NOMO-1 (cell line): Measurements from ENCODE around the gene DAND5.
"Not testable (repeated sequence)": the region's sequence is repeated elsewhere in the genome, so short reads cannot be mapped to it uniquely, and the experiment has no call there.

Experiments used
- DNase-seq, 2 experiments: peaks; one replicate each; lab custom pipeline; 2025; ENCODE audit not compliant: unreplicated experiment in 2 of 2; lab: John Stamatoyannopoulos, UW

The DAND5 gene

DNA sequence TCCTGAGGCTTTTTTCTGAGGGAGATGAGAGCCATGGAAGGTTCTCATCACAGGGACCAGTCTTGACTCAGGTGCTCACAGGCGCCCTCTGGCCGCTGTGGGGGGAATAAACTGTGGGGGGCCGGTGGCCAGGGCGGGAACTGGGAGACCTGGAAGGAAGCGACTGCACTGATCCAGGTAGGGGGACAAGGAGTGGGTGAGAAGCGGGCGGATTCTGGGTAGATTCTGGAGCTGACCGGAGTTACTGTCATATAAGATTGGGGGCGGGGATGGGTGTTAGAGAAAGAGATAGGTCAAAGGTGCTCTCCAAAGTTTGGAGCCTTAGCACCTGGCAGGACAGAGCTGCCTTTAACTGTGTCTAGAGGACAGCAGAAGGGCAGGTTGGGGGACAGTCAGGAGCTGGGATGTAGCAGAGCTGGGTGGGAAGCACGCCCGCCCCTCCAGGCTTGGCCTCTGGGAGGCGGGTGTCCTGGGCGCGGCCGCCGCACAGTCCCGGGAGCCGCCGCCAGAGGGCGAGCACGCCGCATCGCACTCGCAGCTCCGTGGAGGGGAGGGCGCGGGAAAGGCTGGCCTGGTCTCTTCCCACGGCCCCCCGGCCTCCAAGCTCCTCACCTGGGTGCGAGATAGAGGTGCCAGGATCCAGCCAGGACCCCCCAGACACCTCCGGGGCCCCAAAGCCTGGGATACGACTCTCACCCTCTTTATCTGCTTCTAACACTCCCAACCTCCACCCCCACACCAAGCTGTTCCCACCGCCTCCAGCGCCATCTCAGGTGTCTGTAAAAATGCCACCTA, 4.2 kb upstream of the DAND5 start:
- peak; percentile 55 to 73 for DNase-seq

DNA sequence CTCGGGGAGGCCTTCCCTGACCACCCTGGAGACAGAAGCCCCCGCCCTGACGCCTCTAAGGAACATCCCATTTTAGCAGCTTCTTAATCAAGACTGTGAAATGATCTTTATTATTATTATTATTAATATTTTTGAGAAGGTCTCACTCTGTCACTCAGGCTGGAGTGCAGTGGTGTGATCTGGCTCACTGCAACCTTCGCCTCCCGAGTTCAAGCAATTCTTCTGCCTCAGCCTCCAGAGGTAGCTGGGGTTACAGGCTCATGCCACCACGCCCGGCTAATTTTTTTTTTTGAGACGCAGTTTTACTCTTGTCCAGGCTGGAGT, 3.6 kb upstream of the DAND5 start:
- no peak for DNase-seq

DNA sequence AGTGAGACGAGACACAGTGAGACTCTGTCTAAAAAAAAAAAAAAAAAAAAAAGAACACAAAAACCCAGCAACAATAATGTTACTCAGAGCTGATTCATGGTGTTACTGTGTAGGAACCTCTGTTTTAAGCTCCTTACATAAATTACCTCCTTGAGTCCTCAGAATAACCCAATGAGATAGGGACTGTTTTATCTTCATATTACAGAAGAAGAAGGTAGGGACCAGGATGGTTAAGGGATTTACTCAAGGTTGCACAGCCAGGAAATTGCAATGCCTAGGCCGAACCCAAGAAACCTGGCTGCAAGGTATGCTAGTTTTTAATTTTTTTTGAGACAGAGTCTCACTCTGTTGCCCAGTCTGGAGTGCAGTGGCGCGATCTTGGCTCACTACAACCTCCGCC, 1.5 kb upstream of the DAND5 start:
- DNase-seq = no peak

DNA sequence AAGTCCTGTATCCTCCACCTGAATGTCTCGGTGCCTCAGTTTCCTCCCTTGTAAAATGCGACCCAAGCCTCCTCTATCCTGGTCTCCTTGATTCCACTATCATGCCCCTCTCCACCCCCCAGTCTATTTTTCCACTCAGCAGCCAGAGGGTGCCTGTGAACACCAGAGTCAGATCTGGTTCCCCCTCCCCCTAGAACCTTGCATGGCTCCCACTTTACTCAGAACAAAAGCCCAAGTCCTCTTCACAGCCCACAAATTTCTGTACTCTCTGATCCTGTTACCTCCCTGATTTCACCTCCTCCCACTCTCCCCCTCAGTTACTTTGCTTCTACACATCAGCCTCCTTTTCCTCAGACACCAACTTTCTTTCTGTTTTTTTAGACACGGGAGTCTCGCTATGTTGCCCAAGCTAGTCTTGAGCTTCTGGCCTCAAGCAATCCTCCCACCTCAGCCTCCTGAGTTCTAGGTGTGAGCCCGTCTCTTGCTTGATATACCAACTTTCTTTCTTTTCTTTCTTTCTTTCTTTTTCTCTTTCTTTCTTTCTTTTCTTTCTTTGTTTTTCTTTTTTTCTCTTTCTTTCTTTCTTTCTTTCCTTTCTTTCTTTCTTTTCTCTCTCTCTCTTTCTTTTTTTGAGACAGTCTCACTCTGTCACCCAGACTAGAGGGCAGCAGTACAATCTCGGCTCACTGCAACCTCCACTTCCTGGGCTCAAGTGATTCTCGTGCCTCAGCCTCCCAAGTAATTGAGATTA, 869 bp downstream of the DAND5 start:
- no peak for DNase-seq

DNA sequence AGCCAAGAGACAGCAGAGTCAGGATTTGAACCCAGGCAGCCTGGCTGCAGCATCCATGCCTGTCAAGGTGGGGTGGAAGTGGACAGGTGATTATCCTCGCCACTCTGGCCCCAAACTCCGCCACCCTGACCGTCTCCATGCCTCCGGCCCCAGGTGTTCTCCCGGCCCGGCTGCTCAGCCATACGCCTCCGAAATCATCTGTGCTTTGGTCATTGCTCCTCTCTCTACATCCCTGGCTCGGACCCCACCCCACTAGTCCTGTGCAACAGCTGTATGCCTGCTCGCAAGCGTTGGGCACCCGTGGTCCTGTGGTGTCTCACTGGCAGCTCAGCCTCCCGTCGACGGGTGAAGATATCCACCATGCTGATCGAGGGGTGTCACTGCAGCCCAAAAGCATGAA, 3.9 kb downstream of the DAND5 start:
- no peak for DNase-seq

DNA sequence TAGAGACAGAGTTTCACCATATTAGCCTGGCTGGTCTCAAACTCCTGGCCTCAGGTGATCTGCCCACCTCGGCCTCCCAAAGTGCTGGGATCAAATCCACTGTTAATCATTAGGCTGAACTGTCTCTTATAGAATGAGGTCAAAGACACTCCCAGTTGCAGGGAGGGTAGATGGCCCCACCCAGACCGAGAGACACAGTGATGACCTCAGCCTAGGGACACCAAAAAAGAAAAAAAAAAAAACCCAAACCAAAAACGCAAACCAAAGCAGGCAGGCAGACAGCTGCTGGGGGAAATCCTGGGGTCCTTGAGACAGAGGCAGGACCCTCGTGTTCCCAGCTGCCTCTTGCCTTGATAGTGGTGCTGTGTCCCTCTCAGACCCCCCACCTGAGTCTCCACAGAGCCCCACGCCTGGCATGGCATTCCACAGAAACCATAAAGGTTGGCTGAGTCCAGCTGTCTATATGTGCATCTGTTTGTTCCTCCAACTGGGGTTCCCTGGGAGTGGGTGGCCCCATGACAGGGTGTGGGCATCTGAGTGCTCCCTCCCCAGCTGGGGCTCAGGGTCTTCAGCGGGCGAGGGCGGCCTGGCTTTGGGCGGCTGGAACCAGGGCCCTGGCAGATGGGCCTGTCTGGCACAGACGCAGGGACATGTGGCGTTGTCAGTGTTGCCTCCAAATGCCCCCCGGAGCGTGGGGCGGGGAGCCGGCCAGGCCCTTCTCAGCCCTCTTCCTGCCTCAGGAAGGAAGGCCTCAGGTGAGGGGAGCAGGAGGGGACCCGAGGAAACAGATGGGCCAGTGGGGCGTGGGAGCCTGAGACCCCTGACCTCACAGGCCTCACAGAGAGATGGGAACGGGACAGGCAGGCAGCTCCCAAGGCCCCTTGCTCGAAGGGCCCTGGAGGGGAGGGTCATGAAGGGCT, 5.2 kb downstream of the DAND5 start:
- no peak for DNase-seq

DNA sequence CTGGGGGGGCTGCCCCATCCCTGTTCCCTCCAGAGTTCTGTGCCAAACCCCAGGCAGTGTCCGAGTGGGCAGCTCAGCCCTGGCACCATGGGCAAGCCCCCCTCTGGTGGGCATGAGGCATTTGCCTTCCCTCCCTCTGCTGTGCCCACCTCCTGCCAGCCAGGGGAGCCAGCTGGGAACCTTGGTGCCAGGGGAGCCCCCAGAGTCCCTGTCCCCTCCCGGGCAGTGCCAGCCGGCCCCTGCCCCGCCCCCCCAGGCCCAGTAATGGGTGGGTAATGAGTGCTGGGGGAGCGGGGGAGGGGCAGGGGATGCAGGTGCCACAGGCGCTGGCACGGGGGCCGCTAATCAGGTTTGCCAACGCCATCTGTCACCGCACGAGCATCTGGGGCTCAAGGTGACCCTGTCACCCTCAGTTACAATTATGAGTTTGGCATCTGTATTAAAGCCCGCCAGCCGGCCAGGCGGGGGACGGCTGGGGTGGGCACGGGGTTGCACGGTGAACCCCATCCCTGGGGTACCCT, 5.9 kb downstream of the DAND5 start:
- DNase-seq = no peak

DNA sequence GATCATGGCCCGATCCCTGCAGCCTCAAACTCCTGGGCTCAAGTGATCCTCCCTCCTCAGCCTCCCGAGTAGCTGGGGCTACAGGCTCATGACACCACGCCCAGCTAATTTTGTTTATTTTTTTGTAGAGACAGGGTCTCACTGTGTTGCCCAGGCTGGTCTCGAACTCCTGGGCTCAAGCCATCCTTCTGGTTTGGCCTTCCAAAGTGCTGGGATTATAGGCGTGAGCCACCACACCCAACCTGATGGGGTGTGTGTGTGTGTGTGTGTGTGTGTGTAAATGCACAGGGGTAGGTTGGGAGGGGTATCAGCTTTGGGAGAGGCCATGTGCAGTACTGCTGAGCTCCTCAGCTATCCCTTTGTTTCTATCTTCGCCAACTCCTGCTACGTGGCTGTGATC, 6.7 kb downstream of the DAND5 start:
- not testable (repeated sequence) for DNase-seq

DNA sequence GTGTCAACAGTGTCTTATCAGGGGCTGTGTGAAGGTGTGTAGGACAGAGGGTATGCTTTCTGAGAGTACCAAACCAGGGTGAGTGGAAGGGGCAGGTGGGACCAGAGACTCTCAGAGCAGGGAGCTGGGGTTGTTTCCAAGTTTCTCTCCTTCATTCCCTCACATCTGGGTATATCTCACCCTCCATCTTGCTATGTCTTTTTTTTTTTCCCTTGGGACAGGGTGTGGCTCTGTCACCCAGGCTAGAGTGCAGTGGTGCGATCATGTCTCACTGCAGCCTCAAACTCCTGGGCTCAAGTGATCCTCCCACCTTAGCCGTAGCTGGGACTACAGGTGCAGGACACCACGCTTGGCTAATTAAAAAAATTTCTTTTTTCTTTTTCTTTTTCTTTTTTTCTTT, 10.6 kb downstream of the DAND5 start:
- no peak for DNase-seq

DNA sequence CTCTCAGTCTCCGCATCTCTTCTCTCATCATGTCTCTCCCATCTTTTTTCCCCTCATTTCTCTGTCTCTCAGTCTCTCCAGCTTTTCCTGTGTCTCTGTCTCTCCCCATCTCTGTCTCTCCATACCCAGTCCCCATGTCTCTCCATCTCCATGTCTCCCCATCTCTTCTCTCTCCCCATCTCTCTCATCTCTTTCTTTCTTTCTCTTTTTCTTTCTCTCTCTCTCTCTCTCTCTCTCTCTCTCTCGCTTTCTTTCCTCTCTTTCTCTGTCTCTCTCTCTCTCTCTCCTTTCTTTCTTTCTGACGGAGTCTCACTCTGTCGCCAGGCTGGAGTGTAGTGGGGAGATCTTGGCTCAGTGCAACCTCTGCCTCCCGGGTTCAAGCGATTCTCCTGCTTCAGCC, 13.3 kb downstream of the DAND5 start:
- no peak for DNase-seq

DNA sequence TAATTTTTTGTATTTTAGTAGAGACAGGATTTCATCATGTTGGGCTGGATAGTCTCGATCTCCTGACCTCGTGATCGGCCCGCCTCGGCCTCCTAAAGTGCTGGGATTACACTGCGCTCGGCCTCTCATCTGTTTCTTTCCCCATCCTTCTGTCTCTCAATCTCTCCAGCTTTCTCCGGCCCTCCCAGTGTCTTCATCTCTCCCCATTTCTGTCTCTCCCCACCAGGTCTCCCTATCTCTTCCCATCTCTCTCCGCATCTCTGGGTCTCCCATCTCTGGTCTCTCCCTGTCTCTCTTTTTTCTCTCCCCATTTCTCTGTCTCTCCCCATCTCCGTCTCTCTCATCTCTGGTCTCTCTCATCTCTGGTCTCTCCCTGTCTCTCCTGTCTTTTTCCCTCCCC, 13.7 kb downstream of the DAND5 start:
- DNase-seq = no peak

DNA sequence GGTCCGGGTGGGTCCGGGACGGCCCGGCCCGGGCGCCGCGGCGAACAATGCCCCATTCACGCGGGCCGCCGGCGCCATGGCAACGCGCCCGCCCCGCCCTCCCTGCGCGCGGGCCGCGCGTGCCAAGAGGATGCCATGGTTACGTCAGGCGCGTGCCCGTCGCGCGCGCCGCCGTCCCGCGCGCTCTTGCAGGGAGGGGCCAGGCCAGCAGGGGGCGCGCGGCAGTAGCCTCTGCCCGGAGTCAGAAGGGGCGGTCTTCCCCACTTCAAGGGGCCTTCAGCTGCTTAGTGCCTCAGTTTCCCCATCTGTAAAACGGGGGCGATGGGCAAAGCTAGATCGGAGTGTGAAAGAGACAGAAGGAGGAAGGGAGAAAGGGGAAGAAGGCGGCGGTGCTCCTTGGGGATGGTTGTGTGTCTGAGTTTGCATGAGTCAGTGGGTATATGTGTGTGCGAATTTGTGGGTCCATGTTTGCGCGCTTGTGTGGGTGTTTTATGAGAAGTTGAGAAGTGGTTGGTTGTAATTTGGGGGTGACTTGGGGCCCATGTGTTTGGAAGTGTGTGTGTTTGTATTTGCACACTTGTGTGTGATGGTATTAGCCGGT, 14.3 kb downstream of the DAND5 start:
- DNase-seq = peak; percentile 53 to 77

DNA sequence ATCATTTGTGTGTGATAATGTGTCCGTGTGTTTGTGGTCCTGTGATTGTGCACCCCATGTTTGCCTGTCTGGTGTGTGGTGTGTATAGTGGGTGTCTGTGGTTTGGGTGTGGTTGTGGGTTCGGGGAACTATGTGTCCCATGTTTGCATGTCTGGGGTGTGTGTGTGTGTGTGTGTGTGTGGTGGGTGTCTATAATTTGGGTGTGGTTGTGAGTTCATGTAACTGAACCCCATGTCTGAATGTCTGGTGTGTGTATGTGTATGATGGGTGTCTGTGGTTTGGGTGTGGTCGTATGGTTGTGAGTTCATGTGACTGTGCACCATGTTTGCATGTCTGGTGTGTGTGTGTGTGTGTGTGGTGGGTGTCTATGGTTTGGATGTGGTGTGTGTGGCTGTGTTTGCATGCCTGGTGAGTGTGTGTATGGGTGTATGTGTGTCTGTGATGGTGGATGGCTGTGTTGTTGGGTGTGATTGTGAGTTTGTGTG, 14.8 kb downstream of the DAND5 start:
- no peak for DNase-seq

DNA sequence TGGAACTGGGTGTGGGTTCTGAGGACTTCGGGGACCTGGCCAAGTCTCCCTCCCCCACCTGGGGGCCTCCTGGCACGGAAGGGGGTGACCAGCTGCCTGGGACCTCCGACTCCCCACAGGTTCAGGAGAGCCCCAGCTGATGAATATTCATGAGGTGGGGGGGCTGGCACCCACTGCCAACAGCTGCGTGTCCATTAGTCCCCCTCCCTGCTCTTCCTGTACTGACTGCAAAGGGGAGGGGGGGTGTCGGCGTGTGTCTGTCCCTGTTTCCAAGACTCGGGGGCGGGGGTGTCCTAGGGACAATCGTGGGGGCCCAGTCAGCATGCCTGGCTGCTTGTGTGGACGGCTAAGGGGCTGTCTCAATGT, 15.3 kb downstream of the DAND5 start:
- no peak for DNase-seq

DNA sequence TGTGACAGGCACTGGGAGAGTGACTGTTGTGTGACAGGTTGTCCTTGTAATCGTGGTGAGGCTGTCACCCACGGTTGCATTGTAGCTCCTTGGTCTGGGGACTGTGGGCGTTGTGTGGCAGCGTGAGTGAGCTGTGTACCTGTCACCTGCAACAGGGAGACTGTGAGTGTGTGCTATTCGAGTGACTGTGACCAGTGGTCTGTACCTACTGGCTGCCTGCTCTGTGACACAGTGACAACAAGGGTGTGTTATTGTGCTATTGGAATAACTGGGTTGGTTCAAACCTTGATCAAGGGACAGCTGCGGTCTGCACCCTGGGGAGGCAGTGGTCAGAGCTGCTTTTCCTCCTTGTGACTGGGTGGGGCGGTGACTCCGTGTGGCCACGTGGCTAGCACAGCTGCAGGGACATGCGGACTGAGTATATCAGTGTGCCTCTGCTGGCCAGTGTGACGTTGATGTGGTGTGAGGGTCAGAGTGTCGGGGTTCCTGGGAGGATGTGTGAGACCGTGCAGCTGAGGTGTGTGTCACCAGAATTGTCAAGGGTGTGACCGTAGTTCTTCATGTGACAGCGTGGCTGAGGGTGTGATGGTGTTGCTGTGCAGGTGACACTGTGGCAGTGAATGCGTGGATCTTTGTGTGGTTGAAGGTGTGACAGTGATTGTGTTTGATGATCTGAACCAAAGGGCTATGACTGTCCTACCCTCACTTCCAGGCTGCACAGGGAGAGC, 15.8 kb downstream of the DAND5 start:
- no peak for DNase-seq

DNA sequence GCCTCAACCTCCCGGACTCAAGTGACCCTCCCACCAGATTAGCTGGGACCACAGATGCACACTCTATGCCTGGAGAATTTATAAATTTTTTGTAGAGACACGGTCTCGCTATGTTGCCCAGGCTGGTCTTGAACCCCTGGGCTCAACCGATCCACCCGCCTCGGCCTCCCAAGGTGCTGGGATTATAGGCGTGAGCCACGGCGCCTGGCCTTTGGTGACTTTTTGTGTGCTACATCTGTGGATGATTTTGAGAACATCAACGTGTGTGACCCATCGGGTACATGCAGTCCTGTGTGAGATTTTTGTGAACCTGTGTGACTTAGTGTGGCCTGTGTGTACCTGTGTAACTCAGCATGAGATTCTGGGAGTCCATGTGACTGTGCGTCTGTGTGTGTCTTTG, 17.4 kb downstream of the DAND5 start:
- DNase-seq = no peak

DNA sequence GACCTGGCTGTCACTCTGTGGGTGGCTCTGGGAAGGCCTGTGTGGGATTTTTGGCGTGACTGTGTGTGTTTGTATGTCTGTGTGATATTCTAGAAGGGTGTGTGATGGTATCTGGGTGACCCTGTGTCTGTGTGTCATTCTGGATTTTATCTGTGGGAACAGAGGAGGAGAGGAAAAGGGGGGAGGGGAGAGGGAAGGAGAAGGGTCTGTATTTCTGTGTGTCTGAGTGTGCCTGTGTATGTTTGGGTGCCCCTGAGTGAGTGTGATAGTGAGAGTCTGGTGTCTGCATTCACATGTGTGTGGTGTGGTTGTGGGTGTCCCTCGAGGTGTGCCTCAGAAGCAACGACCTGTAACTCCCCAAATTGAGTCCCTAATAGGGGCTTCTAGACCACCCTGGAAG, 17.8 kb downstream of the DAND5 start:
- no peak for DNase-seq

DNA sequence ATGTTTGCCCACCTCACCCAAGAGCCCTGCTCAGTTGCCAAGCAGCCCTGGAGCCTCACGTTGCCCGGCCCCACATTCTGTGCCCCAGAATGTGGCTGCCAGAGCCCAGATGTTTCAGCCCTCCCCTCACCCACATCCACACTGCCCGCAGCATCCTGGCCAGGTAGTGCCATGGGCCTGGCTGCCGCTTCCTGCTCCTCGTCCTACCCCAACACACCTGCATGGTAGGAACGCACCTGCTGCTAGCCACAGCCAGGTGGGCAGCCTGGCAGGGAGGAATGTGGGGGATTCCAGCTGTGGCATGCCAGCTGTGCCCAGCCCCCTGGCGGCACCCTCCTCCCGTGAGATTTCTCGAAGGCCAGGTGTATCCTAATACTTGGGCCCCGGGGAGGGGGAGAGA, 18.4 kb downstream of the DAND5 start:
- no peak for DNase-seq

DNA sequence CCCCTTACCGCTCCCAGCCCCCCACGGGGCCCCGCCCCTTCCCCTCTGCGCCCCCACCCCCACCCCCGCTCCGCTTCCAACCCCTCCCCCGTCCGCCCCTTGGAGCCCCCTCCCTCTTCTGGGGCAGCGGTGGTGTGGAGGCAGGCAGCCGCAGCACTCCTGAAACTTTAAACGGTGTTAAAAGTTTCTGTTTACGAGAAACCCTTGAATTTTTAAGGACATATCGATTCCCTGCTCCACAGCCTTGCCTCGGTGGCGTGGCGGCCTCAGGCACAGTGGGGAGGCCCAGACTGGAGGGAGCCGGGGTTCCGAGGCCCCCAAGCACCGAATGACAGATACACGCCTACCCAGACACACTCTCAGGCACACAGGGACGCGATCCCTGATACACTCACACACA, 21.1 kb downstream of the DAND5 start:
- no peak for DNase-seq

DNA sequence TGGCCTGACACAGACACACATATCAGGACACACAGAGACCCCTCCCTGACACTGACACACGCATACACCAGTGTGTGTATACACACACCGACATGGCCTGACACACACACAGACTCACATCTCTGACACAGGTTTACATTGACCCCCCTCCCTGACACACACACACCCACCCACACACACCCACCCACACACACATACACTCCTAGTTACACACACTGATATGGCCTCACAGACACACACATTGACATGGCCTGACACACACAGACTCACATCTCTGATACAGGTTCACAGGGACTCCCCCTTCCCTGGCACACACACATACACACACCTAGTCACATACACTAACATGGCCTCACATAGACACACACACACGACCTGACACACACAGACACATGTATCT, 21.5 kb downstream of the DAND5 start:
- DNase-seq = no peak
